ENCODE data around the gene CMSS1.

The CMSS1 gene

GRCh38 chr3:100024520-100025303 is 207.1 kb downstream of the CMSS1 start:
- 87 to 100% methylated on average over 1 to 3 of the region's 7 CpGs for WGBS, 2 experiments (ENCODE audit: insufficient coverage in 2 of 2)
- Histone ChIP-seq H3K27ac (ENCODE audit: low read depth, low read length, severe bottlenecking) (no peak overlapping the region), H3K9me3 (ENCODE audit: control insufficient read depth, low read length) (no peaks in the 10 kb centered on the region), H3K4me3 (ENCODE audit: extremely low read depth, insufficient read depth, low read length, poor library complexity, severe bottlenecking) (no peak overlapping the region), H3K4me1 (ENCODE audit: control insufficient read depth, insufficient read depth, low read length, poor library complexity, severe bottlenecking) (peaks cover 3% of the 10 kb centered on the region), H3K36me3 (ENCODE audit: control insufficient read depth, insufficient read depth, low read length) (no peaks in the 10 kb centered on the region)

- Histone ChIP-seq H3K27ac (ENCODE audit: low read depth, low read length, severe bottlenecking) (no peak overlapping the region), H3K9me3 (ENCODE audit: control insufficient read depth, low read length) (no peaks in the 10 kb centered on the region), H3K36me3 (ENCODE audit: control insufficient read depth, insufficient read depth, low read length) (no peaks in the 10 kb centered on the region), H3K4me3 (ENCODE audit: extremely low read depth, insufficient read depth, low read length, poor library complexity, severe bottlenecking) (no peak overlapping the region), H3K4me1 (ENCODE audit: control insufficient read depth, insufficient read depth, low read length, poor library complexity, severe bottlenecking) (peaks cover 5% of the 10 kb centered on the region)
- no CpG with 5 or more reads among the region's 1 CpG for WGBS, 2 experiments (ENCODE audit: insufficient coverage in 2 of 2)
Observed at GRCh38 chr3:100027321-100027720, 209.7 kb downstream of the CMSS1 start.

- Histone ChIP-seq H3K4me3 (ENCODE audit: extremely low read depth, insufficient read depth, low read length, poor library complexity, severe bottlenecking) (no peak overlapping the region), H3K27ac (ENCODE audit: low read depth, low read length, severe bottlenecking) (no peak overlapping the region), H3K36me3 (ENCODE audit: control insufficient read depth, insufficient read depth, low read length) (no peaks in the 10 kb centered on the region), H3K9me3 (ENCODE audit: control insufficient read depth, low read length) (no peaks in the 10 kb centered on the region), H3K4me1 (ENCODE audit: control insufficient read depth, insufficient read depth, low read length, poor library complexity, severe bottlenecking) (peaks cover 15% of the 10 kb centered on the region)
- no CpG with 5 or more reads among the region's 1 CpG for WGBS, 2 experiments (ENCODE audit: insufficient coverage in 2 of 2)
Observed at GRCh38 chr3:100029052-100029451, 211.4 kb downstream of the CMSS1 start.

GRCh38 chr3:100029689-100030088 is 212.0 kb downstream of the CMSS1 start:
- H3K4me3 ChIP-seq (ENCODE audit: extremely low read depth, insufficient read depth, low read length, poor library complexity, severe bottlenecking), result no peak overlapping the region
- H3K27ac ChIP-seq (ENCODE audit: low read depth, low read length, severe bottlenecking), result no peak overlapping the region
- H3K36me3 ChIP-seq (ENCODE audit: control insufficient read depth, insufficient read depth, low read length), result no peaks in the 10 kb centered on the region
- no peaks in the 10 kb centered on the region for H3K9me3 ChIP-seq (ENCODE audit: control insufficient read depth, low read length)
- WGBS, 2 experiments (ENCODE audit: insufficient coverage in 2 of 2), result 80% methylated on average over 1 of the region's 2 CpGs; no CpG with 5 or more reads in 1 of the 2 experiments
- peaks cover 18% of the 10 kb centered on the region for H3K4me1 ChIP-seq (ENCODE audit: control insufficient read depth, insufficient read depth, low read length, poor library complexity, severe bottlenecking)

- Histone ChIP-seq H3K36me3 (ENCODE audit: control insufficient read depth, insufficient read depth, low read length) (no peaks in the 10 kb centered on the region), H3K9me3 (ENCODE audit: control insufficient read depth, low read length) (no peaks in the 10 kb centered on the region), H3K27ac (ENCODE audit: low read depth, low read length, severe bottlenecking) (no peak overlapping the region), H3K4me3 (ENCODE audit: extremely low read depth, insufficient read depth, low read length, poor library complexity, severe bottlenecking) (no peak overlapping the region), H3K4me1 (ENCODE audit: control insufficient read depth, insufficient read depth, low read length, poor library complexity, severe bottlenecking) (peaks cover 18% of the 10 kb centered on the region)
- WGBS, 2 experiments (ENCODE audit: insufficient coverage in 2 of 2), result 100% methylated on average over 2 of the region's 3 CpGs; no CpG with 5 or more reads in 1 of the 2 experiments
Observed at GRCh38 chr3:100030346-100030745, 212.7 kb downstream of the CMSS1 start.

- WGBS, 2 experiments (ENCODE audit: insufficient coverage in 2 of 2), result 100% methylated on average over 1 of the region's 1 CpG; no CpG with 5 or more reads in 1 of the 2 experiments
- Histone ChIP-seq H3K4me1 (ENCODE audit: control insufficient read depth, insufficient read depth, low read length, poor library complexity, severe bottlenecking) (peaks cover 18% of the 10 kb centered on the region), H3K9me3 (ENCODE audit: control insufficient read depth, low read length) (no peaks in the 10 kb centered on the region), H3K36me3 (ENCODE audit: control insufficient read depth, insufficient read depth, low read length) (no peaks in the 10 kb centered on the region), H3K27ac (ENCODE audit: low read depth, low read length, severe bottlenecking) (no peak overlapping the region), H3K4me3 (ENCODE audit: extremely low read depth, insufficient read depth, low read length, poor library complexity, severe bottlenecking) (no peak overlapping the region)
Observed at GRCh38 chr3:100030914-100031425, 213.3 kb downstream of the CMSS1 start.

GRCh38 chr3:100032243-100032642 is 214.6 kb downstream of the CMSS1 start:
- Histone ChIP-seq H3K27ac (ENCODE audit: low read depth, low read length, severe bottlenecking) (no peak overlapping the region), H3K36me3 (ENCODE audit: control insufficient read depth, insufficient read depth, low read length) (no peaks in the 10 kb centered on the region), H3K4me1 (ENCODE audit: control insufficient read depth, insufficient read depth, low read length, poor library complexity, severe bottlenecking) (peaks cover 18% of the 10 kb centered on the region), H3K4me3 (ENCODE audit: extremely low read depth, insufficient read depth, low read length, poor library complexity, severe bottlenecking) (no peak overlapping the region), H3K9me3 (ENCODE audit: control insufficient read depth, low read length) (no peaks in the 10 kb centered on the region)
- WGBS, 2 experiments (ENCODE audit: insufficient coverage in 2 of 2), result 87 to 92% methylated on average over 2 of the region's 5 CpGs

- Histone ChIP-seq H3K4me3 (ENCODE audit: extremely low read depth, insufficient read depth, low read length, poor library complexity, severe bottlenecking) (no peak overlapping the region), H3K9me3 (ENCODE audit: control insufficient read depth, low read length) (no peaks in the 10 kb centered on the region), H3K4me1 (ENCODE audit: control insufficient read depth, insufficient read depth, low read length, poor library complexity, severe bottlenecking) (peaks cover 18% of the 10 kb centered on the region), H3K36me3 (ENCODE audit: control insufficient read depth, insufficient read depth, low read length) (no peaks in the 10 kb centered on the region), H3K27ac (ENCODE audit: low read depth, low read length, severe bottlenecking) (peak overlapping the region; percentile 7)
- WGBS, 2 experiments (ENCODE audit: insufficient coverage in 2 of 2), result 80% methylated on average over 1 of the region's 1 CpG; no CpG with 5 or more reads in 1 of the 2 experiments
Observed at GRCh38 chr3:100033184-100033583, 215.5 kb downstream of the CMSS1 start.

- WGBS, 2 experiments (ENCODE audit: insufficient coverage in 2 of 2), result no CpG with 5 or more reads among the region's 3 CpGs
- no peaks in the 10 kb centered on the region for H3K36me3 ChIP-seq (ENCODE audit: control insufficient read depth, insufficient read depth, low read length)
Observed at GRCh38 chr3:100033903-100034471, 216.3 kb downstream of the CMSS1 start.

GRCh38 chr3:100039075-100039474 is 221.4 kb downstream of the CMSS1 start:
- Histone ChIP-seq H3K4me1 (ENCODE audit: control insufficient read depth, insufficient read depth, low read length, poor library complexity, severe bottlenecking) (peaks cover 32% of the 10 kb centered on the region), H3K27ac (ENCODE audit: low read depth, low read length, severe bottlenecking) (no peak overlapping the region), H3K4me3 (ENCODE audit: extremely low read depth, insufficient read depth, low read length, poor library complexity, severe bottlenecking) (no peak overlapping the region), H3K36me3 (ENCODE audit: control insufficient read depth, insufficient read depth, low read length) (no peaks in the 10 kb centered on the region), H3K9me3 (ENCODE audit: control insufficient read depth, low read length) (no peaks in the 10 kb centered on the region)

More at GRCh38 chr3:100033903-100034471, 216.3 kb downstream of the CMSS1 start:
- Histone ChIP-seq H3K27ac (ENCODE audit: low read depth, low read length, severe bottlenecking) (peak overlapping the region; percentile 16), H3K9me3 (ENCODE audit: control insufficient read depth, low read length) (no peaks in the 10 kb centered on the region), H3K4me3 (ENCODE audit: extremely low read depth, insufficient read depth, low read length, poor library complexity, severe bottlenecking) (no peak overlapping the region), H3K4me1 (ENCODE audit: control insufficient read depth, insufficient read depth, low read length, poor library complexity, severe bottlenecking) (peaks cover 18% of the 10 kb centered on the region)
